Measurements from ENCODE around the gene RANGAP1. TPM values are rescaled to one million over a fixed set of nuclear protein-coding genes. Genes with fewer than 3 reads are reported as not detected.
A peak's percentile ranks its signal among the peaks of the same experiment; 100 is the strongest.

Gene RANGAP1
- total RNA-seq, 1 donor from 2014 or later = 32.8 TPM

- intact Hi-C loops (cut with DNase I) = loop anchor here (5.0 kb wide), 1 partner anchor 81 kb away; the partner anchor contains the start of gene RANGAP1
- no peak for DNase-seq (ENCODE audit: low spot score)
Measured at GRCh38 chr22:41206719-41207118, 79.3 kb downstream of the RANGAP1 start.

GRCh38 chr22:41204992-41205900, 80.7 kb downstream of the RANGAP1 start, which contains the start of gene L3MBTL2:
L3MBTL2 (plus strand) TSS chr22:41205312; CDS start chr22:41205363, 51 bp downstream.
- peak; percentile 99 for DNase-seq (ENCODE audit: low spot score)
- intact Hi-C loops (cut with DNase I) = loop anchor here (5.0 kb wide), 1 partner anchor 82 kb away; the partner anchor contains the start of gene RANGAP1

- intact Hi-C loops (cut with DNase I) = no loop called here
- DNase-seq (ENCODE audit: low spot score) = no peak
Measured at GRCh38 chr22:41204066-41204465, 81.9 kb downstream of the RANGAP1 start.

- intact Hi-C loops (cut with DNase I) = no loop called here
- no peak for DNase-seq (ENCODE audit: low spot score)
Measured at GRCh38 chr22:41203118-41203517, 82.9 kb downstream of the RANGAP1 start.

- no peak for DNase-seq (ENCODE audit: low spot score)
- intact Hi-C loops (cut with DNase I) = no loop called here
Measured at GRCh38 chr22:41201141-41201540, 84.8 kb downstream of the RANGAP1 start.

- DNase-seq (ENCODE audit: low spot score) = no peak
- intact Hi-C loops (cut with DNase I) = no loop called here
Measured at GRCh38 chr22:41198027-41198580, 87.9 kb downstream of the RANGAP1 start.

GRCh38 chr22:41197038-41197972, 88.7 kb downstream of the RANGAP1 start:
- intact Hi-C loops (cut with DNase I) = no loop called here

More at GRCh38 chr22:41197038-41197972, 88.7 kb downstream of the RANGAP1 start:
- peak; percentile 92 for DNase-seq (ENCODE audit: low spot score)

Small RNA genes lying within 50 kb of the gene (microRNA-seq; reads per million reads assigned to microRNA genes)
- not detected for gene MIR6889

Other genes with a start within 250 kb of the RANGAP1 start
- 35.4 TPM for gene EP300, start 193.6 kb downstream of the RANGAP1 start, total RNA-seq
- gene L3MBTL2, start 80.9 kb downstream of the RANGAP1 start, total RNA-seq = 14.2 TPM
- 2.9 TPM for gene CHADL, start 45.3 kb downstream of the RANGAP1 start, total RNA-seq
- 37.2 TPM for gene ZC3H7B, start 15.3 kb upstream of the RANGAP1 start, total RNA-seq
- 14.0 TPM for gene TEF, start 95.8 kb upstream of the RANGAP1 start, total RNA-seq
- gene TOB2, start 160.6 kb upstream of the RANGAP1 start, total RNA-seq = 26.9 TPM
- 22.0 TPM for gene PHF5A, start 182.5 kb upstream of the RANGAP1 start, total RNA-seq
- gene ACO2, start 182.9 kb upstream of the RANGAP1 start, total RNA-seq = 662 TPM